Ascending aorta (tissue), 2 donors: ENCODE measurements around the gene PPM1M. TPM values are rescaled to one million over a fixed set of nuclear protein-coding genes. Genes with fewer than 3 reads are reported as not detected.

Experiments
- DNase-seq, 2 donors: peaks; one replicate each; pipeline ENCODE4 v3.0.0-alpha.2; 2019; ENCODE audit warnings: low spot score in 2 of 2
- H3K27ac ChIP-seq, 2 donors: fragments of 200-600 bp; sonication (generic); one replicate each; pipeline ENCODE4 v1.5.1; 2016 to 2017; ENCODE audit warnings: mild to moderate bottlenecking in 1 of 2
- H3K27me3 ChIP-seq: fragments of 200-600 bp; sonication (generic); one replicate; pipeline ENCODE4 v1.5.1; 2017
- H3K36me3 ChIP-seq, 2 donors: fragments of 200-600 bp; sonication (generic); one replicate each; pipeline ENCODE4 v1.5.1; 2016
- H3K4me1 ChIP-seq, 2 donors: fragments of 200-600 bp; sonication (generic); one replicate each; pipeline ENCODE4 v1.5.1; 2016 to 2017; ENCODE audit warnings: mild to moderate bottlenecking in 1 of 2
- H3K4me3 ChIP-seq, 2 donors: fragments of 200-600 bp; sonication (generic); one replicate each; pipeline ENCODE4 v1.5.1; 2016 to 2017; ENCODE audit warnings: mild to moderate bottlenecking in 1 of 2
- H3K9me3 ChIP-seq, 2 donors: fragments of 200-600 bp; sonication (generic); one replicate each; pipeline ENCODE4 v1.5.1; 2016
- intact Hi-C: fragments of 100-400 bp; cut with DNase I; formaldehyde crosslinking; loops from one replicate; pipeline ENCODE4 v1.15.1; 2023
- total RNA-seq: library from RNA; depleted of rRNA; stranded (reverse); fragments of >200 nt; gene quantifications from one replicate; pipeline ENCODE4 v1.1.0, GENCODE V29; 2016
- TF ChIP-seq, protein P1 (sequence below), 3 experiments: fragments of 200-600 bp in 2 of 3; fragments of 450-650 bp in 1 of 3; sonication (generic) in 2 of 3; IDR thresholded peaks; one replicate each; pipeline ENCODE4 v1.5.1; 2016 to 2019; ENCODE audit warnings: antibody characterized with exemption in 3 of 3, mild to moderate bottlenecking in 1 of 3, moderate library complexity in 1 of 3

Gene PPM1M
- total RNA-seq, 1 donor from 2014 or later, result 20.3 TPM

DNA sequence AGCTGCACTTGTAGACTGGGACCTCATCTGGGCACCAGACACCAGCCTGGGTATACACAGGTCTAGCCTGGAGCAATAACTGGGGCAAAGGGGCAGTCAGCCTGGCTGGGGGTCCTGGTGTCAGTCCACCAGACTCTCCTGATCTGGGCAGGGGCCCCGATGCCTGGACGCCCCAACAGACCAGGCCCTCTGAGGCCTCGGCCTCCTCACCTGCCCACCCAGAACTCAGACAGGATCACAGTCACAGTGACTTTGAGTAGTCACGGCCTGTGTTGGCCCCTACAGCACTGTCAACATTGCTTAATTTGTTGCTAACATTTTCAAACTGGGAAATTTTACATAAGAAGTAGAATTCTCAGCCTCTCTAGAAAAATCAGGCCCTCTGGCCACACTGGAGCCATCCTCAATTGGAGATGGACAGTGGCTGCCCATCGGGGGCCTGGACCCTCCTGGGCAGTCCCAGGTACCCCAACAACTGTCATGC, 12.4 kb upstream of the PPM1M start:
- Histone ChIP-seq H3K27ac (no peak overlapping the region), H3K36me3 (peaks cover 34 to 53% of the 10 kb centered on the region in 2 donors), H3K27me3 (no peaks in the 10 kb centered on the region), H3K4me3 (no peak overlapping the region), H3K9me3 (no peaks in the 10 kb centered on the region), H3K4me1 (peaks cover 9 to 22% of the 10 kb centered on the region in 2 donors)
- TF ChIP-seq, protein P1, sequence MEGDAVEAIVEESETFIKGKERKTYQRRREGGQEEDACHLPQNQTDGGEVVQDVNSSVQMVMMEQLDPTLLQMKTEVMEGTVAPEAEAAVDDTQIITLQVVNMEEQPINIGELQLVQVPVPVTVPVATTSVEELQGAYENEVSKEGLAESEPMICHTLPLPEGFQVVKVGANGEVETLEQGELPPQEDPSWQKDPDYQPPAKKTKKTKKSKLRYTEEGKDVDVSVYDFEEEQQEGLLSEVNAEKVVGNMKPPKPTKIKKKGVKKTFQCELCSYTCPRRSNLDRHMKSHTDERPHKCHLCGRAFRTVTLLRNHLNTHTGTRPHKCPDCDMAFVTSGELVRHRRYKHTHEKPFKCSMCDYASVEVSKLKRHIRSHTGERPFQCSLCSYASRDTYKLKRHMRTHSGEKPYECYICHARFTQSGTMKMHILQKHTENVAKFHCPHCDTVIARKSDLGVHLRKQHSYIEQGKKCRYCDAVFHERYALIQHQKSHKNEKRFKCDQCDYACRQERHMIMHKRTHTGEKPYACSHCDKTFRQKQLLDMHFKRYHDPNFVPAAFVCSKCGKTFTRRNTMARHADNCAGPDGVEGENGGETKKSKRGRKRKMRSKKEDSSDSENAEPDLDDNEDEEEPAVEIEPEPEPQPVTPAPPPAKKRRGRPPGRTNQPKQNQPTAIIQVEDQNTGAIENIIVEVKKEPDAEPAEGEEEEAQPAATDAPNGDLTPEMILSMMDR (IDR thresholded peaks at IDR 0.05), result no peak
- intact Hi-C loops, result loop anchor here (10.0 kb wide), 1 partner anchor 172 kb away; no protein-coding TSS in a partner anchor
- DNase-seq, result no peak

- Histone ChIP-seq H3K27ac (peak overlapping the region in 1 of 2 donors; percentile 21), H3K4me3 (no peak overlapping the region), H3K36me3 (peaks cover 29 to 45% of the 10 kb centered on the region in 2 donors), H3K27me3 (no peaks in the 10 kb centered on the region), H3K4me1 (peaks cover 9 to 26% of the 10 kb centered on the region in 2 donors), H3K9me3 (no peaks in the 10 kb centered on the region)
- TF ChIP-seq, protein P1 (IDR thresholded peaks at IDR 0.05), result no peak
- intact Hi-C loops, result loop anchor here (10.0 kb wide), 1 partner anchor 171 kb away; no protein-coding TSS in a partner anchor
- no peak for DNase-seq
Measured at GRCh38 chr3:52233968-52234367, 11.6 kb upstream of the PPM1M start.

- peak overlapping the region in 1 of 2 donors; percentile 21 for H3K27ac ChIP-seq
- no peak for DNase-seq
Measured at GRCh38 chr3:52234516-52235447, 10.8 kb upstream of the PPM1M start.

GRCh38 chr3:52236424-52236886, 9.1 kb upstream of the PPM1M start:
- H3K36me3 ChIP-seq, result peaks cover 5 to 20% of the 10 kb centered on the region in 2 donors
- DNase-seq, result no peak
- no peak overlapping the region for H3K4me3 ChIP-seq
- H3K4me1 ChIP-seq, result peaks cover 9 to 32% of the 10 kb centered on the region in 2 donors
- no peaks in the 10 kb centered on the region for H3K9me3 ChIP-seq
- TF ChIP-seq, protein P1 (IDR thresholded peaks at IDR 0.05), result no peak
- H3K27ac ChIP-seq, result peak overlapping the region; percentile 68 to 89
- H3K27me3 ChIP-seq, result no peaks in the 10 kb centered on the region
- intact Hi-C loops, result loop anchor here (5.0 to 10.0 kb wide), 2 partner anchors 84 to 168 kb away; partner anchors contain the start of gene POC1A

More at GRCh38 chr3:52234516-52235447, 10.8 kb upstream of the PPM1M start:
- Histone ChIP-seq H3K36me3 (peaks cover 22 to 37% of the 10 kb centered on the region in 2 donors), H3K27me3 (no peaks in the 10 kb centered on the region), H3K4me3 (no peak overlapping the region), H3K9me3 (no peaks in the 10 kb centered on the region), H3K4me1 (peaks cover 9 to 26% of the 10 kb centered on the region in 2 donors)
- TF ChIP-seq, protein P1 (IDR thresholded peaks at IDR 0.05), result no peak
- intact Hi-C loops, result loop anchor here (5.0 to 10.0 kb wide), 2 partner anchors 82 to 170 kb away; partner anchors contain the start of gene POC1A

DNA sequence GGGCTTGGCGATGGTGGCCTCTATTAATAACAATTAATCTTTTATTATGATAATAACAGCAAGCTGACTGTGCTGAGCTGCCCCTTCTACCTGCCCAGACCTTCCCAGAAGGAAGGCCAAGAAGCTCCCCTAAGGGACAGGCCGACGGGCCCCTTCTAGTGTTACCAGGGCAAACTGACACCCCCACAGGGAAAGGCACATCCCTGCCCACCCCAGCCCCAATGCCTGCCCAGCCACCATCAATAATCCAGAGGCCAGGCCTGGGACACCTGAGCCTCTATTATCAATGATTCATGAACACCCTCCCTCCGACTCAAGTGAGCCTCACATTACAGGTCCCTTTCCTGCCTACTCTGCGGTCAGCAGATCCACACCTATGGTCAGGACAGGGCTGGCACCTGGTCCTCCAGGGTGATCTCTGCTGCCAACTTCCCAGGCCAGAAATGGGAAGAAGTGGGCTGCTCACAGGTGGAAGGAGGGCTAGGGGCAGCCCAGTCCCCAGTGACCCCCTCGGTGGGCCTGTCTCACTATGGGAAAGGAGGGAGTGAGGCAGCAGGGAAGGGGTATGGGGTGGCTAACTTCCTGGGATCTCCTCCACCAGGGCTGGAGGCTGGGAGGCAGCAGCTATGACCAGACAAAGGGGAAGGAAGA, 8.4 kb upstream of the PPM1M start:
- intact Hi-C loops, result loop anchor here (5.0 to 10.0 kb wide), 2 partner anchors 85 to 168 kb away; partner anchors contain the start of gene POC1A
- peak overlapping the region; percentile 90 to 99 for H3K4me3 ChIP-seq

More for the DNA sequence above, 8.4 kb upstream of the PPM1M start:
- no peak for DNase-seq
- Histone ChIP-seq H3K9me3 (no peaks in the 10 kb centered on the region), H3K4me1 (peaks cover 9 to 32% of the 10 kb centered on the region in 2 donors), H3K27me3 (no peaks in the 10 kb centered on the region), H3K36me3 (peaks cover 5 to 13% of the 10 kb centered on the region in 2 donors), H3K27ac (peak overlapping the region; percentile 68 to 89)
- TF ChIP-seq, protein P1 (IDR thresholded peaks at IDR 0.05), result no peak
